Measurements from ENCODE around the gene DDX51. TPM values are rescaled to one million over a fixed set of nuclear protein-coding genes. Genes with fewer than 3 reads are reported as not detected.

Gene DDX51
- total RNA-seq, 2 experiments from 2014 or later, result 58.0 to 59.3 TPM

GRCh38 chr12:132186208-132186856 lies 42.2 kb upstream of the DDX51 start:
- CTCF ChIA-PET, result interaction anchor here (1.3 to 1.5 kb wide), 2 partner anchors 8 to 33 kb away, joined by 3 to 4 read pairs; no protein-coding TSS in a partner anchor
- POLR2A ChIA-PET, result interaction anchor here (1.0 to 2.3 kb wide), 8 partner anchors 7 to 373 kb away, joined by 3 to 12 read pairs (median 5); no protein-coding TSS in a partner anchor
- Histone ChIP-seq H3K4me3 (ENCODE audit: low read length) (peak overlapping the region; percentile 38), H3K36me3 (ENCODE audit: insufficient read depth, low read length) (peaks cover 9% of the 10 kb centered on the region), H3K27ac (ENCODE audit: low read depth in 1 of 2, low read length in 2 of 2) (peak overlapping the region; percentile 67 to 68), H3K4me1 (ENCODE audit: insufficient read depth, low read length) (peaks cover 55% of the 10 kb centered on the region), H3K27me3 (ENCODE audit: control insufficient read depth in 1 of 2, insufficient read depth in 2 of 2, low read length in 2 of 2) (no peaks in the 10 kb centered on the region), H3K9me3 (ENCODE audit: control insufficient read depth in 1 of 2, insufficient read depth in 1 of 2, low read length in 2 of 2) (peaks cover 0 to 60% of the 10 kb centered on the region in 2 experiments)
- peaks cover 50% of the 10 kb centered on the region for H3K4me1 Mint-ChIP-seq (ENCODE audit: low read depth)
- peaks cover 22% of the 10 kb centered on the region for H3K36me3 Mint-ChIP-seq (ENCODE audit: low read depth)
- intact Hi-C loops (cut with DNase I, micrococcal nuclease), result loop anchor here (2.0 to 5.0 kb wide), 4 partner anchors 24 to 301 kb away; no protein-coding TSS in a partner anchor
- peak in 2 of 14 experiments; percentile 15 to 39 for DNase-seq
- TF ChIP-seq, protein P1, sequence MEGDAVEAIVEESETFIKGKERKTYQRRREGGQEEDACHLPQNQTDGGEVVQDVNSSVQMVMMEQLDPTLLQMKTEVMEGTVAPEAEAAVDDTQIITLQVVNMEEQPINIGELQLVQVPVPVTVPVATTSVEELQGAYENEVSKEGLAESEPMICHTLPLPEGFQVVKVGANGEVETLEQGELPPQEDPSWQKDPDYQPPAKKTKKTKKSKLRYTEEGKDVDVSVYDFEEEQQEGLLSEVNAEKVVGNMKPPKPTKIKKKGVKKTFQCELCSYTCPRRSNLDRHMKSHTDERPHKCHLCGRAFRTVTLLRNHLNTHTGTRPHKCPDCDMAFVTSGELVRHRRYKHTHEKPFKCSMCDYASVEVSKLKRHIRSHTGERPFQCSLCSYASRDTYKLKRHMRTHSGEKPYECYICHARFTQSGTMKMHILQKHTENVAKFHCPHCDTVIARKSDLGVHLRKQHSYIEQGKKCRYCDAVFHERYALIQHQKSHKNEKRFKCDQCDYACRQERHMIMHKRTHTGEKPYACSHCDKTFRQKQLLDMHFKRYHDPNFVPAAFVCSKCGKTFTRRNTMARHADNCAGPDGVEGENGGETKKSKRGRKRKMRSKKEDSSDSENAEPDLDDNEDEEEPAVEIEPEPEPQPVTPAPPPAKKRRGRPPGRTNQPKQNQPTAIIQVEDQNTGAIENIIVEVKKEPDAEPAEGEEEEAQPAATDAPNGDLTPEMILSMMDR (IDR thresholded peaks at IDR 0.05), result no peak
- no peaks in the 10 kb centered on the region for H3K27me3 Mint-ChIP-seq
- H3K27ac Mint-ChIP-seq, result peak overlapping the region; percentile 86
- H3K4me3 Mint-ChIP-seq, result peak overlapping the region; percentile 49
- H3K9me3 Mint-ChIP-seq, result peaks cover 12% of the 10 kb centered on the region
- no peak for ATAC-seq (ENCODE audit: poor library complexity)

- H3K9me3 Mint-ChIP-seq, result peaks cover 12% of the 10 kb centered on the region
- intact Hi-C loops (cut with DNase I, micrococcal nuclease), result loop anchor here (2.0 to 5.0 kb wide), 4 partner anchors 23 to 302 kb away; no protein-coding TSS in a partner anchor
- no peaks in the 10 kb centered on the region for H3K27me3 Mint-ChIP-seq
- peaks cover 0 to 60% of the 10 kb centered on the region in 2 experiments for H3K9me3 ChIP-seq (ENCODE audit: control insufficient read depth in 1 of 2, insufficient read depth in 1 of 2, low read length in 2 of 2)
- ChIA-PET POLR2A (interaction anchor here (0.8 to 2.3 kb wide), 10 partner anchors 10 to 374 kb away, joined by 3 to 12 read pairs (median 4); no protein-coding TSS in a partner anchor), CTCF (interaction anchor here (1.3 to 1.5 kb wide), 2 partner anchors 9 to 32 kb away, joined by 3 to 4 read pairs; no protein-coding TSS in a partner anchor)
- peaks cover 9% of the 10 kb centered on the region for H3K36me3 ChIP-seq (ENCODE audit: insufficient read depth, low read length)
- peaks cover 51% of the 10 kb centered on the region for H3K4me1 Mint-ChIP-seq (ENCODE audit: low read depth)
- peak; percentile 21 to 83 (median 46) for DNase-seq
- peak; percentile 38 for ATAC-seq (ENCODE audit: poor library complexity)
- peak overlapping the region; percentile 67 to 68 for H3K27ac ChIP-seq (ENCODE audit: low read depth in 1 of 2, low read length in 2 of 2)
- peaks cover 49% of the 10 kb centered on the region for H3K4me1 ChIP-seq (ENCODE audit: insufficient read depth, low read length)
- H3K27ac Mint-ChIP-seq, result peak overlapping the region; percentile 86
- TF ChIP-seq, protein P1 (IDR thresholded peaks at IDR 0.05), result no peak
- H3K4me3 Mint-ChIP-seq, result peak overlapping the region; percentile 49
- no peaks in the 10 kb centered on the region for H3K27me3 ChIP-seq (ENCODE audit: control insufficient read depth in 1 of 2, insufficient read depth in 2 of 2, low read length in 2 of 2)
- peak overlapping the region; percentile 38 for H3K4me3 ChIP-seq (ENCODE audit: low read length)
- peaks cover 22% of the 10 kb centered on the region for H3K36me3 Mint-ChIP-seq (ENCODE audit: low read depth)
These were observed 41.6 kb upstream of the DDX51 start for GRCh38 chr12:132185705-132186104.

GRCh38 chr12:132182711-132183365 lies 38.7 kb upstream of the DDX51 start:
- H3K4me1 Mint-ChIP-seq (ENCODE audit: low read depth), result peaks cover 54% of the 10 kb centered on the region
- POLR2A ChIA-PET, result no interaction called here
- Histone ChIP-seq H3K36me3 (ENCODE audit: insufficient read depth, low read length) (peaks cover 5% of the 10 kb centered on the region), H3K4me1 (ENCODE audit: insufficient read depth, low read length) (peaks cover 50% of the 10 kb centered on the region), H3K27ac (ENCODE audit: low read depth in 1 of 2, low read length in 2 of 2) (no peak overlapping the region), H3K27me3 (ENCODE audit: control insufficient read depth in 1 of 2, insufficient read depth in 2 of 2, low read length in 2 of 2) (no peaks in the 10 kb centered on the region), H3K9me3 (ENCODE audit: control insufficient read depth in 1 of 2, insufficient read depth in 1 of 2, low read length in 2 of 2) (peaks cover 0 to 49% of the 10 kb centered on the region in 2 experiments), H3K4me3 (ENCODE audit: low read length) (no peak overlapping the region)
- H3K4me3 Mint-ChIP-seq, result no peak overlapping the region
- peaks cover 10% of the 10 kb centered on the region for H3K9me3 Mint-ChIP-seq
- no peak for ATAC-seq (ENCODE audit: poor library complexity)
- H3K27me3 Mint-ChIP-seq, result no peaks in the 10 kb centered on the region
- H3K36me3 Mint-ChIP-seq (ENCODE audit: low read depth), result peaks cover 13% of the 10 kb centered on the region
- intact Hi-C loops (cut with DNase I, micrococcal nuclease), result no loop called here
- DNase-seq, result no peak
- TF ChIP-seq, protein P1 (IDR thresholded peaks at IDR 0.05), result no peak
- CTCF ChIA-PET, result no interaction called here
- H3K27ac Mint-ChIP-seq, result peak overlapping the region; percentile 51
